ENCODE data around the gene CYP2A13.
A peak's percentile ranks its signal among the peaks of the same experiment; 100 is the strongest.
"Not testable (repeated sequence)": the region's sequence is repeated elsewhere in the genome, so short reads cannot be mapped to it uniquely, and the experiment has no call there.

The CYP2A13 gene, protein sequence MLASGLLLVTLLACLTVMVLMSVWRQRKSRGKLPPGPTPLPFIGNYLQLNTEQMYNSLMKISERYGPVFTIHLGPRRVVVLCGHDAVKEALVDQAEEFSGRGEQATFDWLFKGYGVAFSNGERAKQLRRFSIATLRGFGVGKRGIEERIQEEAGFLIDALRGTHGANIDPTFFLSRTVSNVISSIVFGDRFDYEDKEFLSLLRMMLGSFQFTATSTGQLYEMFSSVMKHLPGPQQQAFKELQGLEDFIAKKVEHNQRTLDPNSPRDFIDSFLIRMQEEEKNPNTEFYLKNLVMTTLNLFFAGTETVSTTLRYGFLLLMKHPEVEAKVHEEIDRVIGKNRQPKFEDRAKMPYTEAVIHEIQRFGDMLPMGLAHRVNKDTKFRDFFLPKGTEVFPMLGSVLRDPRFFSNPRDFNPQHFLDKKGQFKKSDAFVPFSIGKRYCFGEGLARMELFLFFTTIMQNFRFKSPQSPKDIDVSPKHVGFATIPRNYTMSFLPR

DNA sequence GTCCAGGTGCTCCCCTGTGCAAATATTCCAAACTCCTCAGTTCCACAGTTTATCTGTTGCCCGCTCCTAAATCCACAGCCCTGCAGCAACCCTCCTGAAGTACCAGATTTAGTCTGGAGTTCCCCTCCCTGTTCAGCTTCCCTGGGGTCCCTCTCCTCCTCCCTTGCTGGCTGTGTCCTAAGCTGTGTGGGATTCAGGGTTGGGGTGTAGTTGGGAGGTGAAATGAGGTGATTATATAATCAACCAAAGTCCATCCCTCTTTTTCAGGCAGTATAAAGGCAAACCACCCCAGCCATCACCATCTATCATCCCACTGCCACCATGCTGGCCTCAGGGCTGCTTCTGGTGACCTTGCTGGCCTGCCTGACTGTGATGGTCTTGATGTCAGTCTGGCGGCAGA, at the start of gene CYP2A13:
CYP2A13 (plus strand) TSS at position 301 of the 400 bp plus-strand sequence; CDS start at position 322, 21 bp downstream.
- DNase-seq = no peak

DNA sequence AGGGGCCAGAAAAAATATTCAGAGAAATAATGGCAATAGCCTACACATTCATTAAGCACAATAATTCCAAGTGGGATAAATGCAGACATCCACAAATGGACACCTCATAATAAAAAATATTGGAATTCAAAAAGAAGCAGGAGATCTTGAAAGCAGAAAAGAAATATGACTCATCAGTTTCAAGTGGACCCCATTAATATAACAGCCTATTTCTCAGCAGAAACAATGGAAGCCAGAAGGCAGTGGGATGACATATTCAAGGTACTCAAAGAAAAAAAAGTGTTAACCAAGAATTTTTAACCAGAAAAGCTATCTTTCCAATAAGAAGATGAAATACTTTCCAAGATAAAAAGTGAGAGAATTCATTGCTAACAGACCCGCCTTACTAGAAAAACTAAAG, 48.4 kb upstream of the CYP2A13 start:
- DNase-seq = no peak

DNA sequence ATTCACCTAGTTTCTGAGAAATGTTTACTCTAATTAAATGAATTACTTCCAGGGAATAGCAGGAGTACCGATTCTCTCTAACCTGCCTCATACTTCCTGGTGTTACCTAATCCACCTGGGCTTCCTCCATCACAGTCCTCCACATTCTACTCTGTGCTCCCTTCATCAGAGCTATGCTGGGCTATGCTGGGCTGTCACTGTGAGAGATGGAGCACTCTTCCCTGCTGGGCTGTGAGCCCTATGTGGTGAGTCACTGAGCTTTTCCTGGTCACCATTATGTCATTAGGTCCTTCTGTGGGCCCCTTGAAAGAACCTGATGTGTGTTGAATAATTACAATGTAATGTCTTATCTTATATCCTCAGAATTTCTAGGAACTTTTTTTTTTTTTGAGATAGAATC, 43.2 kb upstream of the CYP2A13 start:
- not testable (repeated sequence) for DNase-seq

DNA sequence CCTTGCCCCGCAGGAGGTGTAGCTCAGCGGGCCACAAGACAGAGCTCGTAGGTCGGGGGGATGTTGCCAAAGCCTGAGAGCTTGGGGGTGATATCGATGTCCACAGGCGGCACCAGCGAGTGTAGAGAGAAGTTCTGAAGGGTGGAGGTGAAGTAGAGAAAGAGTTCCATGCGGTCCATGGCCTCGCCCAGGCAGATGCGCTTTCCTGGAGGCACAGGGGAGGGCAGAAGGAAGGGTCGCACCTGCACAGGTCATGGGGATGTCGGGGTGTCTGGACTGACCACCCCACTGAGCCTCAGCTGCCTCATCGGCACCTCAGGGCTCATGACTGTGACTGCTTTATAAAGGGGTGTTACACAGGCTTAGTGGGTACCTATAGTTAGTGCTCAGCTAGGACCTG, 37.8 kb upstream of the CYP2A13 start:
- DNase-seq = no peak

DNA sequence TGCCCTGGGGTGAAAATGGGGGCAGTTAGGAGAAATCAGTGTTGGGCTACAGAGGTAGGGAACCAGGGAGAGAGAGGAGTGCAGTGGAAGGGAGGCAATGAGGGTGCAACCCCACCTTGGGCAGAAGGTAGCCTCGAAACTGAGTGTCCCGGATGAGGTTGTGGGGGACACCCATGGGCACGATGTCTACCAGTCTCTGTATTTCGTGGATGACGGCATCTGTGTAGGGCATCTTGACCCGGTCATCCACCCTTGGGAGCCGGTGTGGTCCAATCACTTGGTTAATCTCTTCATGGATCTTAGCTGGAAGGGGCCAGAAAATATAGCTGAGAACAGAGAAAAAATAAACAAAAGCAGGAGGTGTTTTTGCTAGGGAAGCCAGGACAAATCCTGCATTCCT, 36.1 kb upstream of the CYP2A13 start:
- not testable (repeated sequence) for DNase-seq

DNA sequence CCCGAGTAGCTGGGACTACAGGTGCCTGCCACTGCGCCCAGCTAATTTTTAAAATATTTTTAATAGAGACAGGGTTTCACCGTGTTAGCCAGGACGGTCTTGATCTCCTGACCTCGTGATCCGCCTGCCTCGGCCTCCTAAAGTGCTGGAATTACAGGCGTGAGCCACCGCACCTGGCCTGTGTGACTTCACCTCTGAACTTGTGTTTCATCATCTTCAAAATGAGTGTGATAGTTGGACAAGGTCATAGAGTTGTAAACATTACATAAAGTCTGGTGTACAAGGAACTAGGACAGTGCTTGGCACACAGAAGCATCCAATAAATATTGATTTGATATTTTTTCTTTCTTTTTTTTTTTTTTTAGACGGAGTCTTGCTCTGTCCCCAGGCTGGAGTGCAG, 34.9 kb upstream of the CYP2A13 start:
- not testable (repeated sequence) for DNase-seq

DNA sequence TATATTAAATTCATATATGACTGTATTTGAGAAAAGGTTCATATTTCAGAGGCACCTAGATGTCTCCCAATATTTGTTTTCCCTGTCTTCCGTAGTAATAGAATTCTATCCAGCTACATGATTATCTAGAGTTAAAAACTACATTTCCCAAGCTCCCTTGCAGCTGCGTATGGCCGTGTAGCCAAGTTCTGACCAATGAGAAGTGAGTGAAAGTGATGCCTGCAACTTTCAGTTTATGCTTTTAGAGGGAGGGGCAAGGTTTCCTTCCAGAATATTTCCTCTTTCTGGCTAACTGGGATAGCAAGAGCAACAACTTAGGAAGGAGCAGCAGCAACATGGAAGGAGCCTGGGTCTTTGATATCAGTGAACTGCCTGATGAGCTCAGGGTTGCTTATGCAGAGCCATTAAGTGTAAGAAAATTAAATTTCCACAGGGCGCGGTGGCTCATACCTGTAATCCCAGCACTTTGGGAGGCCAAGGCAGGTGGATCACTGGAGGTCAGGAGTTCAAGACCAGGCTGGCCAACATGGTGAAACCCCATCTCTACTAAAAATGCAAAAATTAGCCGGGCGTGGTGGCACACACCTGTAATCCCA, 23.2 kb upstream of the CYP2A13 start:
- peak; percentile 40 for DNase-seq

DNA sequence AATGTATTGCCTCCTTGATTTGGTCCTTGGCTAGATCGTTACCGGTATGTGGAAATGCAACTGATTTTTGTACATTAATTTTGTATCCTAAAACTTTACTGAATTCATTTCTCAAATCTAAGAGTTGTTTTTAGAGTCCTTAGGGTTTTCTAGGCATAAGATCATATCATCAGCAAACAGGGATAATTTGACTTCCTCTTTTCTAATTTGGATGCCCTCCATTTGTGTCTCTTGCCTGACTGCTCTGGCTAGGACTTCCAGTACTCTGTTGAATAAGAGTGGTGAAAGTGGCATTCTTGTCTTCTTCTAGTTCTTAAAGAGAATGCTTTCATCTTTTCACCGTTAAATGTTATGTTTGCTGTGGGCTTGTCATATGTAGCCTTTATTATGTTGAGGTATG, 12.0 kb upstream of the CYP2A13 start:
- no peak for DNase-seq

DNA sequence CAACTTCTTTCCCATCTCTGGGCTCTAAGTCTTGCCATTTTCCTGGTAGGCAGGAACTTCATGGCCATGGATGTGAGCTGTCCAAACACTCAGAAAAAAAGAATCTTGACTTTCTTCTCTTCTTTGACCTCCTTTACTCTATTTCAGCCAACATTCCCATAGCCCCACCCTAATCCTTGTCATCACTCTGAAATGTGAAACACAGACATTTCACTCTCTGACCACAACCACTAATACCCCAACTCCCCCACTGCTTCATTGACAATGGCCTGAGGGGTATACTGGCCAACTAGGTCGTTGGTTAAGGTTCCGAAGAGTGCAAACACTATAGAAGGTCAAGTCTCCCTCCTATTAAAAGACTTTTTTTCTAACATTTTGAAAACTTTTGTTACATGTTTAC, 4.7 kb upstream of the CYP2A13 start:
- no peak for DNase-seq

DNA sequence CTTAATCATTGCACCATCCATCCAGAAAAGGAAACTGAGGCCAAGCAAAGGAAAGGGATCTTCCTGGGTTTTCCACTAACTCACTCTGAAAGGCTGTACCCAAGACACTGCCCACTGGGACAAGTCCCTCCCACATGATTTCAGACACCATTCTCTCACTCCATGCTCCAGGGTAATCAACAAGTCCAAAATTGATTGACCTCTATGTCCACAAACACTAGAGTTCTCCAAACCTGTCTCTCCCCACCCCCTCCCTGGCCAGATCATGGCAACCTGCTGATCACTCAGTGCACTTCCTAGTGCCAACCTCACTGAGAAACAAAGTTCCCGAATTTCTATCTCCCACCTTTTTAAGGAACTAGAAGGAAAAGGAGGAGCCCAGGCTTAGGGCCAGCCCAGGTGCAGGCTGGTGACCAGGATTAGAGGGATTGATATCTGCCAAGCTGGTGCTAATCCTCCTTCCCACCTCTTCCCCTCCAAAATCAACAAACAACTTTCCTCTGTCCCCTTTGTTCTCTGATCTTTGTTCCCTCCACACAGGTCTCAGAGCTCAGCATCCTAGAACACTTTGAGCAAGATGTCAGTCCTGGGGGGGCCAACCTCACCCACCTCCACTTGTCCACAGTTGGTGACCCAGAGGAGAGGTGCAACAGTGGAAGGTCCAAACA, 2.4 kb upstream of the CYP2A13 start:
- DNase-seq = no peak

DNA sequence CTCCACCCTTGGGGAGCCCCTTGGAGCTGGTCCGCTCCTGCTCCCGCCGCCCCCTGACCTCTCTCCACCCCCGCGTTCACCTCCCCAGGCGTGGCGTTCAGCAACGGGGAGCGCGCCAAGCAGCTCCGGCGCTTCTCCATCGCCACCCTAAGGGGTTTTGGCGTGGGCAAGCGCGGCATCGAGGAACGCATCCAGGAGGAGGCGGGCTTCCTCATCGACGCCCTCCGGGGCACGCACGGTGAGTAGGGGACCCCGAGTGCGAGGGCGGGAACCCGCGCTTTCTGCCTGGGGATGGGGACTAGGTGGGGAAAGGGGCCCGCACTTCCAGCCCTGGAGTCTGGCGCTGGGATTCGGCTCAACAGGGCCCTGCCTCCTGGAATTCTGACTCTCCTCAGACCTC, 1.7 kb downstream of the CYP2A13 start:
- DNase-seq = no peak

DNA sequence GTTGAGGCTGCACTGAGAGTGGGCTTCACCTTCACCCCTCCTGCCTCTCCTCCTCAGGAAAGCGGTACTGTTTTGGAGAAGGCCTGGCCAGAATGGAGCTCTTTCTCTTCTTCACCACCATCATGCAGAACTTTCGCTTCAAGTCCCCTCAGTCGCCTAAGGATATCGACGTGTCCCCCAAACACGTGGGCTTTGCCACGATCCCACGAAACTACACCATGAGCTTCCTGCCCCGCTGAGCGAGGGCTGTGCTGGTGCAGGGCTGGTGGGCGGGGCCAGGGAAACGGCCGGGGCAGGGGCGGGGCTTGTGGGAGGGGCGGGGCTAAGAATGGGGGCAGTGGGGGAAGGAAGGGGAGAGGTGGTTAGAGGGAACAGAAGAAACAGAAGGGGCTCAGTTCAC, 7.5 kb downstream of the CYP2A13 start:
- no peak for DNase-seq

DNA sequence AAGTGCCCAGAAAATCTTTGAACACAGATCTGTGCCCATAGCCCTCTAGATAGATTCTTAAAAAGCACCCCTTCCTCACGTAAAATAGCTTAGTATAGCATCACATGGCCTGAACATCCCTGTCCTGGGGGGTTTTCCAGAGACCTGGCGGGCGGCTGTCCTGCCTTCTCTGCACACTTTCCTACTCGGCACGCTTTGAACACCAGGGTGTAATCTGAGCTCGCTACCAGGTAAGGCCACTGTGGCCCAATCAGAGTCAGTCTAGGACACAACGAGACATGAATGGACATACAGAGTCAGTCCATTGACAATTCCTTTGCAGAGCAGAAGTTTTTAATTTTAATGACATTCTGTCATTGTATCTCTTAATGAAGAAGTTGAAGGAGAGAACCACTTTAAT, 8.1 kb downstream of the CYP2A13 start:
- no peak for DNase-seq

DNA sequence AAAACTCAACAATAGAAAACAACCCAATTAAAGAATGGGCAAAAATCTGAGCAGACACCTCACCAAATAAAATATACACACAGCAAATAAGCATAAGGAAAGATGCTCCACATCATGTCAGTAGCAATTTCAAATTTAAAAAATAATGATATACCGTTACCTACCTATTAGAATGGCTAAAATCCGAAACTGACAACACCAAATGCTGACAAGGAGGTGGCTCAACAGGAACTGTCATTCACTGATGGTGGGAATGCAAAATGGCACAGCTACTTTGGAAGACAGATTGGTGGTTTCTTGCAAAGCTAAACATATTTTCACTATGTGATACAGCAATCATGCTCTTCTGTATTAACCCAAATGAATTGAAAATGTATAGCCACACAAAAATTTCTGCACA, 9.1 kb downstream of the CYP2A13 start:
- DNase-seq = no peak

DNA sequence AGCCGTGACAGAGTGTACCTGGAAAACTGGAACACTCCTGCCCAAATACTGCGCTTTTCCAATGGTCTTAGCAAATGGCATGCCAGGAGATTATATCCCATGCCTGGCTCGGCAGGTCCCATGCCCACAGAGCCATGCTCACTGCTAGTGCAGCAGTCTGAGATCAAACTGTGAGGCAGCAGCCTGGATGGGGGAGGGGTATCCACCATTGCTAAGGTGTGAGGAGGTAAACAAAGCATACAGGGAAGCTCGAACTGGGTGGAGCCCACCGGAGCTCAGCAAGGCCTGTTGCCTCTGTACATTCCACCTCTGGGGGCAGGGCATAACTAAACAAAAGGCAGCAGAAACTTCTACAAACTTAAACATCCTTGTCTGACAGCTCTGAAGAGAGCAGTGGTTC, 10.5 kb downstream of the CYP2A13 start:
- DNase-seq = no peak

DNA sequence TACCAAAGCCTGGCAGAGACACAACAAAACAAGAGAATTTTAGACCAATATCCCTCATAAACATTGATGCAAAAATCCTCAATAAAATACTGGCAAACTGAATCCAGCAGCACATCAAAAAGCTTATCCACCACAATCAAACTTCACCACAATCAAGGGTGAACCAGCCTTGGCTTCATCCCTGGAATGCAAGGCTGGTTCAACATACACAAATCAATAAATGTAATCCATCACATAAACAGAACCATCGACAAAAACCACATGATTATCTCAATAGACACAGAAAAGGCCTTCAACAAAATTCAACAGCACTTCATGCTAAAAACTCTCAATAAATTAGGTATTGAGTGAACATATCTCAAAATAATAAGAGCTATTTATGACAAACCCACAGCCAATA, 14.0 kb downstream of the CYP2A13 start:
- not testable (repeated sequence) for DNase-seq

DNA sequence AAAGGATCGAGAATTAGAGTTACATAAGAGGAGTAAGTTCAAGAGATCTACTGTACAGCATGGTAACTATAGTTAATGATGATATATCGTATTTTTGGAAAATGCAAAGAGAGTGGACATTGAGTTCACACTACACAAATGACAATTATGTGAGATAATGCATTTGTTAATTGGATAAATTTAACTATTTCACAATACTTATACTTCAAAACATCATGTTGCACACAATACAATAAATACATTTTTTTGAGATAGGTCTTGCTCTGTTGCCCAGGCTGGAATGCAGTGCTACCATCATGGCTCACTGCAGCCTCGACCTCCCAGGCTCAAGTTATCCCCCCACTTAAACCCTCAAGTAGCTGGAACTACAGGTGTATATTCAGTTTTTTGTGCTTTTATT, 17.9 kb downstream of the CYP2A13 start:
- no peak for DNase-seq

DNA sequence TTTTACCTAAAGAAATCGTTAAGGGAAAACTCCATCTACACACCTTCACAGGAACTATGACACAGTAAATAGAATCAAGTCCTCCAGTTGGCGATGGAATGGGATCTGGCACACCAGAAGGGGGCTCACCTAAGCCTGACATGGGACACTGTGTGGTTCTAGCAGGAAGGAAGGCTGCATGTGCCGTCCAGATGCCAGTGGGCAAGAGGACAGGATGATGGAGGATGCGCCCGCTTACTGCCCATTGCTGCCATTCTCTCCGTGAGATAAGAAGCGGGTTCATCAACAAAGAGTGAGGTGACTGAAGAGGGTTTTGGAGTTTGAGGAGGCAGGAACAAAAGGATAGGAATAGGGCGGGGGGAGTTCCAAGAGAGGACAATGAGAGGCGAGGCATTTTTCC, 23.0 kb downstream of the CYP2A13 start:
- no peak for DNase-seq

DNA sequence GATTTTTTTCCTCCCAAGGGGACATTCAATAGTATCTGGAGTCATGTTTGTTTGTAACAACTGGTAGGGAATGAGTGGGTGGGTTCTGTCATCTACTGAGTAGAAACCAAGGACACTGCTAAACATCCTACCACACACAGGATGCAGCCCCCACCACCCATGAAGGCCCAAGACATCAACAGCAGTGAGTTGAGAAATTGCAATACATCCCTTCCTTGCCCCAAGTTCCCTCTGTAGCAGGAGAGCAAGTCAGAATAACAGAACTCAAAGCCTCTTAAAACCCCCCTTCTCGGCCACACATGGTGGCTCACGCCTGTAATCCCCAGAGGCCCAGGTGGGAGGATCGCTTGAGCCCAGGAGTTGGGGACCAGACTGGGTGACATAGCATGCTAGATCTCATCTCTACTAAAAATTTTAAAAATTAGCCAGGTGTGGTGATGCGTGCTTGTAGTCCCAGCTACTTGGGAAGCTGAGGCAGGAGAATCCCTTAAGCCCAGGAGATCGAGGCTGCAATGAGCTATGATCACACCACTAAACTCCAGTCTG, 23.6 kb downstream of the CYP2A13 start:
- no peak for DNase-seq

DNA sequence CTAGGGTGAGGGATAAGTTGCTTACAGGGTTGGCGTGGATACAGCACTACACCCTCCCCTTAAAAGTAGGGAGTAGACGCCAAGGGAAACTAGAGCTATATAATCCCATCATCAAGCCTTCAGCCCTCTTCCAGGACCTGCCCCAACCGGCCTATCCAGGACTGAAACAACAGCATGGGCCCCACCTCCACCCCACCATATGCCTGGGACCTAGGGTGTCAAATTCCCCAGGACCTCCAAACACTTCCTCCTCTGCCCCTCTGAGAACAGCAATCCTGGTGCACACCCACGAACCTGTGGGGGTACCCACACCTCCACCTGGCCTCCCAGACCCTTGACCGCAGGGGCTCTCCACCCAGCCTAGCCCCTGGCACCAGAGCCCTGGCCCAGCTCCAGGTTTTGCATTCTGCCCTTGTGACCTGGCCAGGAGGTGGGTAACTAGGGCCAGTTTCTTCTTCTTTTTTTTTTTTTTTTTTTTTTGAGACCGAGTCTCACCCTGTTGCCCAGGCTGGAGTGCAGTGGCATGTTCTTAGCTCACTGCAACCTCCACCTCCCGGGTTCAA, 24.6 kb downstream of the CYP2A13 start:
- no peak for DNase-seq

DNA sequence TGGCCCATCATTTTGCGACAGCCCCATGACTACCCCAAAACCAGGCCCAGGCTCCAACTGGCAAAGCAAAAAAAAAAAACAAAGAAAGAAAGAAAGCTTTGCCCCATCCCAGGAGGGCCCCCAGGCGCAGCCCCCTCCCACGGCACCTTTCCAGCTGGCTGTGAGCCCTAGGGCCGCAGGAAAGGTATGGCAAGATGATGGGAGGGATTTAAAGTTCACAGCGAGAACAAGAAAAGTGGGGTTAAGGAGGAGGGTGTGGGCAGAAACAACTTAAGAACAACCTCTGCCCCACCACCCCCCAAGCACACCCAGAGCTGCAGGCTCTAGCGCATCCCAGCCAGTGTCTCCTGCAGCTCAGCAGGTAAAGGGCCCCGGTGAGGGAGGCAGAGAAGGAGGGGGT, 25.9 kb downstream of the CYP2A13 start, which contains the start of gene CYP2F1:
CYP2F1 (plus strand) TSS at position 301 of the 400 bp plus-strand sequence. CDS start 1,757 bp downstream, outside the sequence.
- DNase-seq = no peak

DNA sequence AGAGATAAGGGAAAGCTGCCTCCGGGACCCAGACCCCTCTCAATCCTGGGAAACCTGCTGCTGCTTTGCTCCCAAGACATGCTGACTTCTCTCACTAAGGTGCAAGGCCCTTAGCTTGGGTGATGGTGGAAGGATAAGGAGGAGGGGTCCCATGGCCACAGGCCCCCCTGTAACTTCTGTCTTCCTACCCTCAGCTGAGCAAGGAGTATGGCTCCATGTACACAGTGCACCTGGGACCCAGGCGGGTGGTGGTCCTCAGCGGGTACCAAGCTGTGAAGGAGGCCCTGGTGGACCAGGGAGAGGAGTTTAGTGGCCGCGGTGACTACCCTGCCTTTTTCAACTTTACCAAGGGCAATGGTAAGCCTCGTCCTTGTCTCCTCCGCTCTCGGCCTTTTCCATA, 28.0 kb downstream of the CYP2A13 start:
- DNase-seq = no peak
